Measurements from ENCODE around the gene ARF1.

ARF1 gene

DNA sequence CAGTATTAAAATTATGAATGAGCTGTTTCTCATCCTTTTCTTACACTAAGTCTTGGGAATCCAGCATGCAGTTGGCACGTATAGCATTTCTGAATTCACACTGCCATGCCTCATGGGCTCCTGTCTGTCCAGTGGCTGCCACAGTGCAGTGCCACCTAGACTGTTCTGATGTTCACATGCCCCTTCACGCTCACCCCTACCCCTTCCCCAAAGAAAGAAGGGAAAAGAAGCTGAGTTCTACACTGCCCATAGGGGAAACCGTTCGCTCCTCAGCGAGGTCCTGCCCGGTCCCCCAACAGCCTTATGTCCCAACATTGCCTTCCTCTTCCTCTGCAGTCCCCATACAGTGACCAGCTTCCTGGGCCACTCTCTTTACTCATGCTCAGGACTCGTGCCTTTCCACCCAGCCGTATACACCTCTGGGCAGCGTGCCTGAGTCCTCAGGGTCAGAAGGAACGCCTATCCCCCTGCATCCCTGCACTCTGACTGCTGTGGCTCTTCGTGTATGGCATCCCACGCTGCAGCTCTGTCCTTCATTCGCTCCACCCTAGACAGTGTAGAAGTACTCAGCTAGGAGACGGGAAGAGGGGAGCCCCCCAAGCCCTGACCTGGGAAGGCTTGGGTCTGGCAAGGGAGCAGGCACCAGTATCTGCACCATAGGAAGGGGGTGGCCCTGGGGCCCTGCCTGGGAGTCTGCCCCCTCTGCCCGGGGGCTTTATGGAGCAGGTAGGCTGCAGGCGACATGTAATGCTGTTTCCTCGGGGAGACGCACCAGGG, 24.1 kb upstream of the ARF1 start:
- peak overlapping the region; percentile 83; the same call in 1 of the 2 replicates for H3K4me3 ChIP-seq (ENCODE audit: low read depth, low read length)
- no peak overlapping the region for H3K27ac ChIP-seq (ENCODE audit: low read depth, low read length)
- peaks cover 6% of the 10 kb centered on the region; the same call in 1 of the 2 replicates for H3K4me1 ChIP-seq (ENCODE audit: control insufficient read depth, insufficient read depth, low read length)
- H3K36me3 ChIP-seq (ENCODE audit: control insufficient read depth, insufficient read depth, low read length): no peaks in the 10 kb centered on the region
- no peak overlapping the region for H3K9ac ChIP-seq (ENCODE audit: low read length)
- peaks cover 85% of the 10 kb centered on the region for H3K27me3 ChIP-seq (ENCODE audit: control insufficient read depth, insufficient read depth, low read length)
- no peaks in the 10 kb centered on the region for H3K9me3 ChIP-seq (ENCODE audit: control insufficient read depth, insufficient read depth, low read depth, low read length)

GRCh38 chr1:228058949-228059633, 23.4 kb upstream of the ARF1 start:
- Histone ChIP-seq H3K27me3 (ENCODE audit: control insufficient read depth, insufficient read depth, low read length) (peaks cover 85% of the 10 kb centered on the region), H3K9me3 (ENCODE audit: control insufficient read depth, insufficient read depth, low read depth, low read length) (no peaks in the 10 kb centered on the region), H3K4me3 (ENCODE audit: low read depth, low read length) (peak overlapping the region; percentile 83), H3K27ac (ENCODE audit: low read depth, low read length) (no peak overlapping the region), H3K36me3 (ENCODE audit: control insufficient read depth, insufficient read depth, low read length) (no peaks in the 10 kb centered on the region), H3K4me1 (ENCODE audit: control insufficient read depth, insufficient read depth, low read length) (peaks cover 13% of the 10 kb centered on the region; the same call in 1 of the 2 replicates), H3K9ac (ENCODE audit: low read length) (no peak overlapping the region)

- Histone ChIP-seq H3K9me3 (ENCODE audit: control insufficient read depth, insufficient read depth, low read depth, low read length) (no peaks in the 10 kb centered on the region), H3K9ac (ENCODE audit: low read length) (peak overlapping the region; percentile 58), H3K27me3 (ENCODE audit: control insufficient read depth, insufficient read depth, low read length) (peaks cover 89% of the 10 kb centered on the region), H3K36me3 (ENCODE audit: control insufficient read depth, insufficient read depth, low read length) (no peaks in the 10 kb centered on the region), H3K4me3 (ENCODE audit: low read depth, low read length) (peak overlapping the region; percentile 83), H3K27ac (ENCODE audit: low read depth, low read length) (no peak overlapping the region), H3K4me1 (ENCODE audit: control insufficient read depth, insufficient read depth, low read length) (peaks cover 18% of the 10 kb centered on the region; the same call in 1 of the 2 replicates)
These were observed 22.7 kb upstream of the ARF1 start for GRCh38 chr1:228059634-228060457.

DNA sequence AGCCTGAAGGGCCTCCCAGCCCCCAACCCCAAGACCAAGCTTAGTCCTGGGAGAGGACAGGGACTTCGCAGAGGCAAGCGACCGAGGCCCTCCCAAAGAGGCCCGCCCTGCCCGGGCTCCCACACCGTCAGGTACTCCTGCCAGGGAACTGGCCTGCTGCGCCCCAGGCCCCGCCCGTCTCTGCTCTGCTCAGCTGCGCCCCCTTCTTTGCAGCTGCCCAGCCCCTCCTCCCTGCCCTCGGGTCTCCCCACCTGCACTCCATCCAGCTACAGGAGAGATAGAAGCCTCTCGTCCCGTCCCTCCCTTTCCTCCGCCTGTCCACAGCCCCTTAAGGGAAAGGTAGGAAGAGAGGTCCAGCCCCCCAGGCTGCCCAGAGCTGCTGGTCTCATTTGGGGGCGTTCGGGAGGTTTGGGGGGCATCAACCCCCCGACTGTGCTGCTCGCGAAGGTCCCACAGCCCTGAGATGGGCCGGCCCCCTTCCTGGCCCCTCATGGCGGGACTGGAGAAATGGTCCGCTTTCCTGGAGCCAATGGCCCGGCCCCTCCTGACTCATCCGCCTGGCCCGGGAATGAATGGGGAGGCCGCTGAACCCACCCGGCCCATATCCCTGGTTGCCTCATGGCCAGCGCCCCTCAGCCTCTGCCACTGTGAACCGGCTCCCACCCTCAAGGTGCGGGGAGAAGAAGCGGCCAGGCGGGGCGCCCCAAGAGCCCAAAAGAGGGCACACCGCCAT, 21.9 kb upstream of the ARF1 start:
- peaks cover 26% of the 10 kb centered on the region; the same call in 1 of the 2 replicates for H3K4me1 ChIP-seq (ENCODE audit: control insufficient read depth, insufficient read depth, low read length)
- H3K27me3 ChIP-seq (ENCODE audit: control insufficient read depth, insufficient read depth, low read length): peaks cover 92% of the 10 kb centered on the region
- H3K9ac ChIP-seq (ENCODE audit: low read length): peak overlapping the region; percentile 58
- no peaks in the 10 kb centered on the region for H3K36me3 ChIP-seq (ENCODE audit: control insufficient read depth, insufficient read depth, low read length)
- no peaks in the 10 kb centered on the region for H3K9me3 ChIP-seq (ENCODE audit: control insufficient read depth, insufficient read depth, low read depth, low read length)
- no peak overlapping the region for H3K27ac ChIP-seq (ENCODE audit: low read depth, low read length)
- peak overlapping the region; percentile 83 for H3K4me3 ChIP-seq (ENCODE audit: low read depth, low read length)

GRCh38 chr1:228061411-228062084, 21.0 kb upstream of the ARF1 start:
- Histone ChIP-seq H3K9me3 (ENCODE audit: control insufficient read depth, insufficient read depth, low read depth, low read length) (no peaks in the 10 kb centered on the region), H3K4me3 (ENCODE audit: low read depth, low read length) (peak overlapping the region; percentile 83; the same call in 1 of the 2 replicates), H3K36me3 (ENCODE audit: control insufficient read depth, insufficient read depth, low read length) (no peaks in the 10 kb centered on the region), H3K9ac (ENCODE audit: low read length) (no peak overlapping the region), H3K4me1 (ENCODE audit: control insufficient read depth, insufficient read depth, low read length) (peaks cover 26% of the 10 kb centered on the region; the same call in 1 of the 2 replicates), H3K27ac (ENCODE audit: low read depth, low read length) (no peak overlapping the region), H3K27me3 (ENCODE audit: control insufficient read depth, insufficient read depth, low read length) (peaks cover 91% of the 10 kb centered on the region)

GRCh38 chr1:228062085-228062791, 20.3 kb upstream of the ARF1 start:
- no peaks in the 10 kb centered on the region for H3K36me3 ChIP-seq (ENCODE audit: control insufficient read depth, insufficient read depth, low read length)
- no peak overlapping the region for H3K27ac ChIP-seq (ENCODE audit: low read depth, low read length)
- H3K9me3 ChIP-seq (ENCODE audit: control insufficient read depth, insufficient read depth, low read depth, low read length): no peaks in the 10 kb centered on the region
- H3K4me1 ChIP-seq (ENCODE audit: control insufficient read depth, insufficient read depth, low read length): peaks cover 26% of the 10 kb centered on the region; the same call in 1 of the 2 replicates
- no peak overlapping the region for H3K9ac ChIP-seq (ENCODE audit: low read length)
- peaks cover 91% of the 10 kb centered on the region for H3K27me3 ChIP-seq (ENCODE audit: control insufficient read depth, insufficient read depth, low read length)
- H3K4me3 ChIP-seq (ENCODE audit: low read depth, low read length): no peak overlapping the region

DNA sequence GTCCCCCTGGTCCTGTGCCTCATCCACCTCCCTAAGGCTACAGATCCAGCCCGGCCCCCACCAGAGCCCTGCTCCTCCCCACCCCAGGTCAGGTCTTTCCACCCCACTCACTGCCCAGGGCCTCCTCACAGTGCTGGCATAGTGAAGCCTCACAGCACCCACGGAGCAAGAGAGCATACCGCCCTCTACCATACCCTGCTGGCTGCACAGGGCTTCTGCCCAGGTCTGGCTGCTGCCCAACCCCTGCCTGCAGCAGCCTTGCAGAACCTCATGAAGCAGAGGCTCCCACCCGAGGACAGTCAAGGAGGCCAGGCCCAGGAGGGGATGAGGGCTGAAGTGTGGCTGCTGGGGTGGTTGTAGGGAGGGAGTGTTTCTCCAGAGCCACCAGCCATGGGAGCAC, 19.7 kb upstream of the ARF1 start:
- Histone ChIP-seq H3K4me3 (ENCODE audit: low read depth, low read length) (no peak overlapping the region), H3K27me3 (ENCODE audit: control insufficient read depth, insufficient read depth, low read length) (peaks cover 91% of the 10 kb centered on the region), H3K9me3 (ENCODE audit: control insufficient read depth, insufficient read depth, low read depth, low read length) (no peaks in the 10 kb centered on the region), H3K27ac (ENCODE audit: low read depth, low read length) (no peak overlapping the region), H3K4me1 (ENCODE audit: control insufficient read depth, insufficient read depth, low read length) (peaks cover 26% of the 10 kb centered on the region; the same call in 1 of the 2 replicates), H3K36me3 (ENCODE audit: control insufficient read depth, insufficient read depth, low read length) (no peaks in the 10 kb centered on the region), H3K9ac (ENCODE audit: low read length) (no peak overlapping the region)

- Histone ChIP-seq H3K9me3 (ENCODE audit: control insufficient read depth, insufficient read depth, low read depth, low read length) (no peaks in the 10 kb centered on the region), H3K4me3 (ENCODE audit: low read depth, low read length) (no peak overlapping the region), H3K27ac (ENCODE audit: low read depth, low read length) (no peak overlapping the region), H3K9ac (ENCODE audit: low read length) (no peak overlapping the region), H3K4me1 (ENCODE audit: control insufficient read depth, insufficient read depth, low read length) (peaks cover 26% of the 10 kb centered on the region; the same call in 1 of the 2 replicates), H3K27me3 (ENCODE audit: control insufficient read depth, insufficient read depth, low read length) (peaks cover 91% of the 10 kb centered on the region), H3K36me3 (ENCODE audit: control insufficient read depth, insufficient read depth, low read length) (no peaks in the 10 kb centered on the region)
These were observed 19.0 kb upstream of the ARF1 start for GRCh38 chr1:228063251-228064191.

DNA sequence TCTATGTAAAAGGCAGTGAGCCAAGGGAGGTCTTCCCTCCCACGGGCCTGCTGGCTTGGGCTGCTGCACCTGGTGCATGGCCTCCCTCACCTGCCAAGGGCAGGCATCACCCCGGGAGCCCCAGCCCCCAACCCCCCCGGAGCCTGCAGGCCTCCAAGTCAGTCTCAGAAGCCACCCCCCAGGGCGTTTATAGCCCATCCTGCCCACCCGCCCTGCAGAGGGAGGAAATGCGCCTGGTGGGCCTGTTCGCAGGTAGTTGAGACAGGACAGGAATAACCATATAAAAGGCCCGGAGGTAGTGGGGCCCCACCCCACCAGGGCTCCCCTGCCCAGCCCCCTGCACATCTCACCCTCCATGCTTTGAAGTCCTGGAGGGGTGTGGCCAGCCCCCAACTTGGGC, 18.2 kb upstream of the ARF1 start:
- Histone ChIP-seq H3K9me3 (ENCODE audit: control insufficient read depth, insufficient read depth, low read depth, low read length) (no peaks in the 10 kb centered on the region), H3K27me3 (ENCODE audit: control insufficient read depth, insufficient read depth, low read length) (peaks cover 91% of the 10 kb centered on the region), H3K36me3 (ENCODE audit: control insufficient read depth, insufficient read depth, low read length) (no peaks in the 10 kb centered on the region), H3K4me1 (ENCODE audit: control insufficient read depth, insufficient read depth, low read length) (peaks cover 26% of the 10 kb centered on the region; the same call in 1 of the 2 replicates), H3K27ac (ENCODE audit: low read depth, low read length) (no peak overlapping the region), H3K9ac (ENCODE audit: low read length) (no peak overlapping the region), H3K4me3 (ENCODE audit: low read depth, low read length) (no peak overlapping the region)

Data from HUES6 (cell line).